Activated CD8-positive, alpha-beta memory T cell treated with anti-CD3 and anti-CD28 coated beads, Interleukin-2, amount 50 U/mL, for 48 hours (primary cell): ENCODE measurements around the gene KPNB1.
A peak's percentile ranks its signal among the peaks of the same experiment; 100 is the strongest.

Experiments used
- DNase-seq: peaks from one replicate; pipeline ENCODE4 v3.0.0-alpha.2; 2020

Gene KPNB1

GRCh38 chr17:47714773-47715396, 65.2 kb downstream of the KPNB1 start:
- DNase-seq, result no peak

GRCh38 chr17:47715669-47716325, 66.1 kb downstream of the KPNB1 start:
- DNase-seq, result no peak

GRCh38 chr17:47716375-47716774, 66.7 kb downstream of the KPNB1 start:
- DNase-seq, result no peak

DNA sequence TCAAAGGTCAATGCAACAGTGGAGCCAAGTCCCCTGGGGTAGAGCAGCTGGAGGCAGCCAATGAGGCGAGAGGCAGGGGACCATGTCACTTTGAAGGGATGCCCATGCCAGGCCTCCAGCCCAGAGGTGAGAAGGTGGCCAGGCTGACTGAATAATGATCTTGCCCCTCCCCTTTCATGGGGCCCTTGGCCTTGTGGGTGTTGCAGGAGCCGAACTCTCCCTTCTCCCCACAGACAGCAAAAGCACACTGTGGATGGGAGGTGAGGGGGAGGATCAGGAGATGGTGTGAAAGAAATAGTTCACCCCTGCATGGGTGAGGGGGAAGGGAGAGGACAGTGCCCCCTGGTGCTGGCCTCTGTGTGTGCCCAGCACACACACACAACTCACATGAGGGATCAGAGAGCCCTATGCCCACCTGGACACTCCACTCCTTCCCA, 67.6 kb downstream of the KPNB1 start:
- no peak for DNase-seq

GRCh38 chr17:47717979-47718621, 68.4 kb downstream of the KPNB1 start:
- no peak for DNase-seq

GRCh38 chr17:47718634-47719405, 69.1 kb downstream of the KPNB1 start:
- no peak for DNase-seq

DNA sequence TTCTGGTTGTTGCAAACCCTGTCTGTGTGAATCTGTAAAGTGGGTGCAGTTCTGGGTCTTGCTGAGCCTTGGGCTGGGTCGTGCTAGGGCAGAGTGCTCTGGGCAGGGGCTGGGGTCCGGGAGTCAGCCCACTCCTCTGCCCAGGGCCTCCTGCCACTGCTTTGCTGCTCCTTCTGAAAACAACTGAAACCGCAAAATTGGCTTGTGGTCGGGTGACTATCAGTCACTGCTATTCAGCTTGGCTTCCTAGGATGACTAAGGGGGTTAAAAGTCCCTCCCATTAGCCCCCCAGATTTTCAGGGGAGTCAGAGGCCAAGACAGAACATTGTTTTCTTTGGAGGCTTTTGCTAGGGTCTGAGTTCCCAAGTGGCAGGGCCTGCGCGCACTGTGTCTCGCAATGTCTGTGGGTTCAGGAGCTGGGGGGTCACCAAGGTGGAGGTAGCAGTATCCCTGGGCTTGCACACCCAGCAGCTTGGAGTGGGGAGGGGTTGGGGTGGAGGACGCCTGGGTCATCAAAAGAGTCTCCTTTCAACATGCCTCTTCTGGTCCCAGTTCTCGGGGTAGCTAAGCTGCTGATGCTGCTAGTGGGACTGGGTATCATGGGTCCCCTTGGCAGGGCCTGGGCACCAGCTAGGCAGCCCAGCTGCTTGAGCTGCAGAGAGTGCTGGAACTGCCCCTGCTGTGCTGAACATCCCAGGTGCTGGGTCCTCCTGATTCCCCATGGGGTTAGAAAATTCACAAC, 69.9 kb downstream of the KPNB1 start:
- peak; percentile 87 for DNase-seq

GRCh38 chr17:47720196-47720595, 70.5 kb downstream of the KPNB1 start:
- no peak for DNase-seq

DNA sequence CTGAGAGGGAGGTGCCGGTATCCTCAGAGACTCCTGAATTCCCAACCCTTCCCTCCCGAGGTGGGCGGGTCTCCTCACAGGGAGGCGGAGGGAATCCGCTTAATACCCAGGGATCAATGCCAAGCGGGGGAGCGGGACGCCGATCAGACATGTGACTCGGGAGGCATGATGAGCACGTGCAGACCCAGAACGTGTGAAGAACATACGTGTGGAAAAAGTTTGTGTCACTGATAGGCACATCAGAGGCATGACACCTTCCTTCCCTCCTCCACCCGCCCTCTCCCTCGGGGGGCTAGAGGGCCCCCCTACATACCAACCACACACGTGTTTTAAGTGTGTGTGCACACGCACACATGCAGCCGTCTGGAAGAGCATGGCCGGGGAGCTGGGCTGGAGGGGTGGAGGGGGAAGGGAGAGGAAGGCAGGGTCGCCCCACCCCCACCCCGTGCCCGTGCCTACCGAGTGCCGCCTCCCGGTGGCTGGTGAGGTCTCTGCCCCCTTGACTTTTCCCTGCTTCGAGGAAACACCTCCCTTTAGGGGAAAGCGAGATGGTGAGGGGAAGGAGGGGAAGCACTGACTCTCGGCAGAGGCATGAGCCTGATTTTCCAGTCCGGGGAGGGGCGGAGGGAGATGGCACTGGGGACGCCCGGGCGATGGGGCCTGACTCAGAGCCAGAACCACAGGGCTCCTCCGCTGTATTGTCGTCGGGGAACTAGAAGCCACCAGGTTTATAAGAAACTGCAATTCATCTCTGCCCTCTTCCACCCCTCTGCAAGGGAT, 71.2 kb downstream of the KPNB1 start:
- DNase-seq, result peak; percentile 94

DNA sequence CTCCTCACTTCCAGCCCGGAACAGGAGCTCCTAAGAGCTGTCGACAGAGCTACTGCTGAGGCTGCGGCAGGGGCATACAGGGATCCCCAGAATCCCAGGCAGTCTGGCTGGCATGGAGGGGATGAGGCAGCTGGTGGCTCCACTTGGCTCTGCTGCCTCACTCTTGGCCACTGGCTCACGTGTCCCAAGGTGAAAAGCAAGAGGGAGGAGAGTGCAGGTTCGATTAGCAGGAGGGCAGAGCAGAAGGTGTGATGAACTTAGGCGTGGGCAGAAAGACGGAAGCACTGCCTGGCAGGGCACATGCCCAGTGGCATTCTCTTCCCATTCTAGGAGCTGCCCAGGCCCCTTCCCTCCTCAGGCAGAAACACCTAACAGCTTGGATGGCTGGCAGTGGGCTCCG, 72.0 kb downstream of the KPNB1 start:
- no peak for DNase-seq

DNA sequence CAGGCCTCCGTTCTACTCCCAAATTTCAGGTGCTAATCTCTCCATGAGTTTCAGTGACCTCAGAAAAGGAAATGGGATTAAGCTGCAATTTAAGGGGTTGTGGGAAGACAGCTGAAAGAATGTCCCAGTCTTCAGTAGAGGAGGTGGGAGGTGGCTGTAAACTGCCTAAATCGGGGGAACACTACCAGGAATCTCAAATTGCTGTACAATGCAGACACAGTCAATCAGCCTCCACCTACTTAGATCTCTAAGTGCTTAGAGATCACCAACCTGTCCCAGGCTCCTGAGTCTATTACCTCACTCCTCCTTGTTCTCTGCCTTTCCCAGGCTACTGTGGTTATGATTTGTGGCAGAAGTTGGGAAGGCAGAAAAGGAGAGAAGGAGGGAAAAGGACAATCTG, 75.0 kb downstream of the KPNB1 start:
- no peak for DNase-seq

GRCh38 chr17:47725446-47726111, 75.9 kb downstream of the KPNB1 start:
- DNase-seq, result no peak

DNA sequence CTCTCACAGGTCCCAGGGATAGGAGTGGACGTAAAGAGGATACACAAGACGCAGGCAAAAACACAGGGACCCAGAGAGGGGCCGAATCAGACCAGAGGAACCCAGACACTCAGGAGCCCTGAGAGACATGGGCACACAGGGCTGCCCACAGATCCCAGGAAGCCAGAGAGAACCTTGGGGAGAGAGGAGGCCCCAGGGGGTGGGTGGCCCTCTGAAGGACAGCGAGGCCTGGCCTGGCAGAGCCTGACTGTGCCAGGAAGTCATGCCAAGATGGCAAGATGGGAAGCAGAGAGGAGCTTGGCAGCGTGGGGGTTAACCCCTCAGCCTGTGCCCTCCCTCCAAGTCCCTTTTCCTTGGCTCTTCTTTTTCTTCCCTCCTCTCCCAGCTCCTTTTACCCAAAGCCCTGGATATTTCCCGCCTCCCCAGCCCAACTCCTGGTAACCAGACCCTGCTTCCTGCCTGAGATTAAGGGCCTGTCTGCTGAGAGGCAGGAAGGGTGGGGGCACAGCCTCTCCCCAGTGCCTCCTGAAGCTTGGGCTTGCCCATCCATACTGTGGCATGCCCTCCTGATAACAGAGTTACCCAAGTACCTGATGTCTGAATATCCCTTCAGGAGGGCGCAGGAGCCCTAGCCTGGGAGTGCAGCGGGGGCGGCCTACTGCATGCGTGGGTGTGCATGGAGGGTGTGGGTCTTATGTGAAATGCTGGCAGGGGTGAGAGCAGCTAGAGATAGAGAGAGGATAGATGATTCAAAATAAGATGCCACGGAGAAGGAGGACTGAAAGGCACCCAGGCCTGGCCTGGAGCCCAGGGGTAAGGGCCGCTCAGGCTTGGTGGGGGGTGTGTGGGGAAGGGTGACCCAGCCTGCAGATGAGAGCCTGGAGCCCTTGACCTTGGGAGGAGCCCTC, 77.3 kb downstream of the KPNB1 start:
- DNase-seq, result peak; percentile 49

DNA sequence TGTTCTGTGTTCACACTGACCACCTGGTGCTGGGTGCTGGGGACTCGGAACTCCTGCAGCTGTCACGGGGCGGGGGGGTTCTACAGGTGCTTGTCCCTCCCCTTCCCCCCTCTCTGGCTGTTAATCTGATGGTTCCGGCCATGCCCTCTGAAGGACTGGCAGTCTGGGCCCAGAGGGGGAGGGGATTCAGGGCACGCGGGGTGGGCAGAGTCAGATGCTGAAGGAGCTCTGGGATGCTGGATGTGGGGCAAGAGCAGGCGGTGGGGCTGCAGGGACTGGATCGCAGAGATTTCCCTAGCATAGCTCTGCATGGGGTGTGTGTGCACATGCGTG, 78.0 kb downstream of the KPNB1 start:
- DNase-seq, result peak; percentile 53

- DNase-seq, result peak; percentile 54
Observed at GRCh38 chr17:47728214-47728877, 78.6 kb downstream of the KPNB1 start.

GRCh38 chr17:47729476-47729875, 79.8 kb downstream of the KPNB1 start:
- peak; percentile 55 for DNase-seq

DNA sequence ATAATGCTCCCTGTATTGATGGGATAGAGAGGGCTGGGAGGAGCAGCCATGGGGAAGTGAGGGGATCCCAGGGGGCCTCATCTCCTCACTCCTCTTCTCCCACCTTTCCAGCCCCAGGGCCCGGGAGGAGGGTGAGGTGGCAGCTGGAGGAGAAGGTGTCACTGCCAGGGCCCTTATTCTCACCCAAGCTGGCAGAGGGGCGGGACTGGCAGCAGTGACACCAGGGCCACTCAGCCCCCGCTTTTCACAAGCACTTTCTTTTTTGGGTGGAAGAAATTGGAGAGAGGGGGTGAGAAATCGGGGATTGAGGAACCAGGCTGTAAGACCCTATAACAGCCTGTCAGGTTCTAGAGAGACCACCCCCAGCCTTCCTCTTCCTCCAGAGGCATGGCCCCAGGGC, 81.0 kb downstream of the KPNB1 start:
- DNase-seq, result peak; percentile 44

- peak; percentile 57 for DNase-seq
Observed at GRCh38 chr17:47731396-47731795, 81.7 kb downstream of the KPNB1 start.

DNA sequence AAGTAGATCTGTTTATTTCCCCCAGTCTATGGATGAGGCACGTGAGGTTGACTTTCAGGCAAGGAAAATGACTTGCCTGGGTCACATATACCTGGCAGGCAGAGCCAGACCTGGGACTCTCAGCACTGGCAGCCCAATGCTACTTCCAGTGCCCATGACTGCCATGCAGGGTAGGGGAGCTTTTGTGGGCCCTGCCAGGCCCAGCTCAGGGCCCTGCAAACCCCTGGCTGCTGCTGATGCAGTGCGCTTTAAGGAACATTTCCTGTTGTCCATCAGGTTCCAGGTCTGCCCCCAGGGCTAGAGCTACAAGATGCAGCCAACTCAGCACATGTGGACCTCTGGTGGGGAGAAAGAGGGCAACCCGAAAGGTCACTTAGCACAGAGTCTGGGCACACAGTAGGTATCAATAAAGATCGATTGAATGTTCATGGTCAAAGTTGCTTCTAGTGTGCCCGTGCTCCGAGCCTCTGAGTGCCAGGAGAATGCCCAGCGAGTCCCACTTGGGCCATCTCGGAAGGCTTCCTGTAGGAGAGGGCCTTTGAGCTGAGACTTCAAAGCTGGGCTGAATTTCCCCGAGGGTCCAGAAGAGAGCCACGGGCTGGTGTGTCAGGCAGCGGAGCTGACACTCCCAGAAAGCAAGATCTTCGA, 82.8 kb downstream of the KPNB1 start:
- peak; percentile 65 for DNase-seq
